GM18909 (cell line): ENCODE measurements around the gene ATG16L1.
"Not testable (repeated sequence)": the region's sequence is repeated elsewhere in the genome, so short reads cannot be mapped to it uniquely, and the experiment has no call there.

Experiments used
- ATAC-seq: cut with Tn5 transposase; IDR thresholded peaks from one replicate; pipeline ENCODE4 v1.9.1; 2021; ENCODE audit warnings: mild to moderate bottlenecking; ENCODE audit not compliant: unreplicated experiment, poor library complexity

The ATG16L1 gene

DNA sequence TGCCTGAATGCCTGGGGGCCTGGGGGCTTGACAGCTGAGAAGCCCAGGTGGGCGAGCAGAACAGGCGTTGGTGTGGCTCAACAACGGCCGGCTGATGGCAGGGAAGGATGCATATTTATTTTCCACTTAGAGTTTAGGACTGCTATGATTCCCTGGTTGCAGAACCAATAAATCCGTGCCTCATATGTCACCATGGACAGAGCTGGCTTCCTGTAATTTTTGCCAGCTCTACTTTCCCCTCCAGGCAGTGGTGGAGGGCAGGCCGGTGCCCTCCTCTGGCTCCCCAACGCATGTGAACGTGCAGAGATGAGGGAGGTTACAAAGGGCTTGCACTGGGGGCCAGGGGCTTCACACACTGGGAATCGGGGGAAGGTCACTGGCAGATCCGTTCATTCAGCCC, 74.3 kb downstream of the ATG16L1 start:
- ATAC-seq, result no peak

DNA sequence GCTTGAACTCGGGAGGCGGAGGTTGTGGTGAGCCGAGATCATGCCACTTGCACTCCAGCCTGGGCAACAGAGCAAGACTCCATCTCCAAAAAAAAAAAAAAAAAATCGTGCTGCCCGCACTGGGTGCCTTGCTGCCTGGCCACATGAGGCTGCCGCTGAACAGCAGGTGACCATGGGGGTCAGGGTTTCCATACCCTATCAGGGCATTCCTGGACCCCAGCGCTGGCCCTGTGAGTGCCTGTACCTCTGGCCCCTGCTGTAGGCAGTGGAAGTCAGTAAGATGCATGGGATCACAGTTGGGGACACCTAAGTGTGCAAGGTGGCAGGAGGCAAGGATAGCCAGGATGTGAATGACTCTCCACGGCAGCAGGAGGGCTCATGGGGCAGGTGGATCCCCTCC, 75.0 kb downstream of the ATG16L1 start:
- no peak for ATAC-seq

DNA sequence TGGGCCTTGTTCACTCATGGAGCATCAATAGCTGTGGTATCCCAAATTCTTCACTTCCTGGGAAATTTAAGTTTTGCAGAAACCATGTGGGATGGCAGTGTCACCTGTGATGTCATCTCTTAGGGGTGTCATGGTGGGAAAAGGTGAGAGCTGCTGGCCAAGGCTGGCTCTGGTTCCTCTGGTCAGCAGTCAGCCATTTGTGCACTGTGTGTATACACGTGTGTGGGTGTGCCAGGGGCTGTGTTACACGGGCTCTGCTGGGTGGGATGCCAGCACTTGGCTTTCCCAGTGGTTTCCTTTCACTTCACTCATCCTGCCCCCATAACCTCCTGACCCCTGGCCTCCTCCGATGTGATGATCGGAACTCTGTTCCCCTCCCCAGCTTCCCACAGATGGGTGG, 77.4 kb downstream of the ATG16L1 start:
- no peak for ATAC-seq

GRCh38 chr2:233329489-233330135, 78.1 kb downstream of the ATG16L1 start:
- no peak for ATAC-seq

GRCh38 chr2:233331536-233331935, 80.1 kb downstream of the ATG16L1 start:
- peak; percentile 90 for ATAC-seq

- no peak for ATAC-seq
These were observed 80.7 kb downstream of the ATG16L1 start for GRCh38 chr2:233332125-233332524.

- no peak for ATAC-seq
These were observed 83.4 kb downstream of the ATG16L1 start for GRCh38 chr2:233334915-233335314.

DNA sequence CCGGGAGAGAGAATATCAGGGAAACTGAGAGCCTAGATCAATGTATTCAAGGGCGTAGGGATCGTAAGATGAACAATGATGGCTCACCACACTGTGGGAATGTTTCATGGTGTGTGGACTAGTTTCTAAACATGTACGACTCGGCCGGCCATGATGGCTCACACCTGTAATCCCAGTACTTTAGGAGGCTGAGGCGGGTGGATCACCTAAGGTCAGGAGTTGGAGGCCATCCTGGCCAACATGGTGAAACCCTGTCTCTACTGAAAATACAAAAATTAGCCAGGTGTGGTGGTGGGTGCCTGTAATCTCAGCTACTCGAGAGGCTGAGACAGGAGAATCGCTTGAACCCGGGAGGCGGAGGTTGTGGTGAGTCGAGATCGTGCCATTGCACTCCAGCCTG, 84.6 kb downstream of the ATG16L1 start:
- not testable (repeated sequence) for ATAC-seq

DNA sequence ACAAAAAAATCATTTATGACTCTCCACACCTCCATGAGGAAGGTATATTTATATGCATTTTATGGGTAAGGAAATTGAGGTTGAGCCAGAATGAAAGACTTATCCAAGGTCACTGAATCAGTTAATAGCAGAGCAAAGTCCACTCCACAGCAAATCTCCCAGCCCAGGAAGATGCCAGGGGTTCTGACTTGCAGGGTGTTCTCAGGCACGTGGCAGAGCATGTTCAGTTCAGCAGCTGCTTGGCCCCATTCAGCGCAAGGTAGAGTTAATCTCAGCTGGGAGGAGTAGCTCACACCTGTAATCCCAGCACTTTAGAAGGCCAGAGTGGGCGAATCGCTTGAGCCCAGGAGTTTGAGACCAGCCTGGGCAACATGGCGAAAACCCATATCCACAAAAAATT, 85.1 kb downstream of the ATG16L1 start:
- no peak for ATAC-seq

DNA sequence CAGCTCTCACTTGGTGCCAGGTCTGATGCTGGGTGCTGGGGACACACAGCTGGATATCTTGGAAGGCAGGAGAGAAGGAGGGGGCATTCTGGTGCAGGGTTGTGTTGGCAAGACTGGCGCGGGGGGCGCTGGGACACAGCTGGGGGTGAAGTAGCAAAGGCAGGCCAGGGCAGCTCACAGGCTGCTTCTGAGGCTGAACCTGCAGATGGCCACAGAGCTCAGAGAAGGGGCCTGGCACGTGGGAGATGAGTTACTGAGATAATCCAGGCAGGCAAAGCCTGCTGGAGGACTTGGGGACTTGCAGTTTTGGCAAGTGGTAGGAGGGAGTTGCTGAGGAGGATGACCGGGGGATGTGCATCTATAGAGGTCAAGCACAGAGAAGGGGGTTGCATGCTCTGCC, 86.6 kb downstream of the ATG16L1 start:
- no peak for ATAC-seq

- ATAC-seq, result no peak
These were observed 87.4 kb downstream of the ATG16L1 start for GRCh38 chr2:233338812-233339368.

GRCh38 chr2:233339427-233339826, 88.0 kb downstream of the ATG16L1 start:
- ATAC-seq, result no peak

DNA sequence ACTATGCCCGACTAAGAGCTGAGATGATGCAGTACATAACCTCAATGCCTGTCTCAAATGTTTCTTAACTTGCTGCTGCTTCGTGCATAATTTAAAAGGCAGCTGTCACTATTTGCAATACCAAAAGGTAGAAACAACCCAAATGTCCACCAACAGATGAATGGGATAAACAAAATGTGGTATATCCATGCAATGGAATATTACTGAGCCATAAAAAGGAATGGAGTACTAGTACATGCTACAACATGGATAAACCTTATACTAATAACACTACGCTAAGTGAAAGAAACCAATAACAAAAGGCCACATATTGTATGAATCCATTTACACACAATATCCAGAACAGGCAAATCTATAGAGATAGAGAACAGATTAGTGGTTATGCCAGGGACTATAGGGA, 89.8 kb downstream of the ATG16L1 start:
- no peak for ATAC-seq

DNA sequence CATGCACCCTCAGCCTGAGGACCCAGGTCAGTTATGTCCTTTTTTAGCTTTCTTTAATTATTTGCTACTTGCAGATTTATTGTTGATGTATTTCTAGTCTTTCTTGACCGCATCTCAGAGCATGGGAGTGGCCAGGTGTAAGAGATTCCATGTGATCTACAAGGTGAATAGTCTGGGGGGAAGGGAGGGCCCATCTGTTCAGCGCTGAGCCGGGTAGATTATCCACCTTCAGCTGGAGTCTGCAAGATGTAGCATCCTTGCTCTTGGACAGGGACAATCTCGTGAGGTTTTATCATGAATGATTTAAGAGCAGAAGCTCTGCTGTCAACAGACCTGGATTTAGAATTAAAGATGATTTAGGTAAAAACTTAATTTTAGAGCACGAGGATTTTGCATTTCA, 90.8 kb downstream of the ATG16L1 start:
- no peak for ATAC-seq

DNA sequence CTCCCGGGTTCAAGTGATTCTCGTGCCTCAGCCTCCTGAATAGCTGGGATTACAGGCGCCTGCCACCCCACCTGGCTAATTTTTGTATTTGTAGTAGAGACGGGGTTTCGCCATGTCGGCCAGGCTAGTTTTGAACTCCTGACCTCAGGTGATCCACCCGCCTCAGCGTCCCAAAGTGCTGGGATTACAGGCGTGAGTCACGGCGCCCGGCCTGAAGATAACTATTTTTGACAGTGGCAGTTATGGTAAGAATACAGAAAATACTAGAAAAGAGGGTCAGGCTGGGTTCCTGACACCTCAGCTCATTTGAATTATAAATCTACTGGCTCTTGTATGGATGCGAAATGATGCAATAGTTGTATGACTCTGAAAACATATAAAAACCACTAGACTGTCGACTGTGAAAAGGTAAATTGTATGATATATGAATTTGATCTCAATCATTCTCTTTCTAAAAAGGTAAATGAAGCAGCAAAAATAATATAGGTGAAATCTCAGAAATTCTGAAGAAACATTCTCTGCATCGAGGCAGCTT, 91.8 kb downstream of the ATG16L1 start:
- ATAC-seq, result no peak
